SK-N-SH (cell line): ENCODE data around the gene BTBD16. TPM values are rescaled to one million over a fixed set of nuclear protein-coding genes. Genes with fewer than 3 reads are reported as not detected.

Source experiments
- CTCF ChIA-PET: fragments of 300-600, 350-600 bp; formaldehyde crosslinking; extraction: SDS; loops from one replicate; lab custom pipeline; 2021; lab: Yijun Ruan, JAX
- POLR2A ChIA-PET: fragments of 350-600 bp; sonication (Branson Sonifier 250); formaldehyde crosslinking; extraction: SDS; loops from one replicate; lab custom pipeline; 2020; ENCODE audit warnings: antibody characterized with exemption, inconsistent platforms; lab: Yijun Ruan, JAX
- DNase-seq: peaks from one replicate; pipeline ENCODE4 v3.0.0; 2012
- H2AFZ ChIP-seq: fragments of 200-600 bp; sonication (generic); 2 replicates; pipeline ENCODE4 v1.8.1; 2016; ENCODE audit warnings: antibody characterized with exemption, mild to moderate bottlenecking, low read depth
- H3F3A ChIP-seq: fragments of 200-600 bp; sonication (generic); replicated peaks from 2 replicates; pipeline ENCODE3; 2016; ENCODE audit warnings: antibody characterized with exemption, mild to moderate bottlenecking; ENCODE audit not compliant: insufficient read depth
- H3K27ac ChIP-seq, 2 experiments: fragments of 200-500 bp in 1 of 2; fragments of 200-600 bp in 1 of 2; sonication (Bioruptor generic) in 1 of 2; sonication (generic), shearing (Covaris generic) in 1 of 2; 2 replicates each; pipeline versions ENCODE4 v1.5.1 to v1.6.1; 2014 to 2016; ENCODE audit warnings: low read depth in 2 of 2, inconsistent platforms in 1 of 2, low read length in 1 of 2, mild to moderate bottlenecking in 1 of 2, mixed read lengths in 1 of 2
- H3K27me3 ChIP-seq: fragments of 200-600 bp; sonication (generic), shearing (Covaris generic); 2 replicates; pipeline ENCODE4 v1.6.1; 2016; ENCODE audit warnings: mixed run types; ENCODE audit not compliant: insufficient read depth
- H3K36me3 ChIP-seq, 2 experiments: fragments of 200-500 bp in 1 of 2; fragments of 200-600 bp in 1 of 2; sonication (Bioruptor generic) in 1 of 2; sonication (generic) in 1 of 2; replicated peaks in 1 of 2; 2 replicates each; pipeline versions ENCODE3 to v1.5.1; 2014 to 2016; ENCODE audit warnings: low read length in 1 of 2, mild to moderate bottlenecking in 1 of 2; ENCODE audit not compliant: insufficient read depth in 2 of 2, control insufficient read depth in 1 of 2
- H3K4me1 ChIP-seq, 2 experiments: fragments of 200-500 bp in 1 of 2; fragments of 200-600 bp in 1 of 2; sonication (Bioruptor generic) in 1 of 2; sonication (generic), shearing (Covaris generic) in 1 of 2; 2 replicates each; pipeline versions ENCODE4 v1.5.1 to v1.6.1; 2014 to 2016; ENCODE audit warnings: low read depth in 1 of 2, low read length in 1 of 2, mixed run types in 1 of 2; ENCODE audit not compliant: insufficient read depth in 2 of 2, control insufficient read depth in 1 of 2
- H3K4me2 ChIP-seq: fragments of 200-600 bp; sonication (generic), shearing (Covaris generic); 2 replicates; pipeline ENCODE4 v1.6.1; 2017; ENCODE audit warnings: mixed run types
- H3K4me3 ChIP-seq, 2 experiments: fragments of 200-500 bp in 1 of 2; fragments of 200-600 bp in 1 of 2; sonication (Bioruptor generic) in 1 of 2; sonication (generic), shearing (Covaris generic) in 1 of 2; 2 replicates each; pipeline versions ENCODE4 v1.5.1 to v1.8.1; 2014 to 2016; ENCODE audit warnings: low read depth in 2 of 2, inconsistent platforms in 1 of 2, low read length in 1 of 2, mild to moderate bottlenecking in 1 of 2, mixed read lengths in 1 of 2, moderate library complexity in 1 of 2
- H3K79me2 ChIP-seq: fragments of 200-600 bp; sonication (generic); 2 replicates; pipeline ENCODE4 v1.8.1; 2017; ENCODE audit warnings: mild to moderate bottlenecking; ENCODE audit not compliant: insufficient read depth
- H3K9ac ChIP-seq: fragments of 200-600 bp; sonication (generic); 2 replicates; pipeline ENCODE4 v1.6.1; 2017; ENCODE audit warnings: mixed run types
- H3K9me2 ChIP-seq: fragments of 200-600 bp; sonication (generic); 2 replicates; pipeline ENCODE4 v1.6.1; 2017; ENCODE audit warnings: mixed run types
- H3K9me3 ChIP-seq: fragments of 200-600 bp; sonication (generic); 2 replicates; pipeline ENCODE4 v1.6.1; 2017; ENCODE audit warnings: mixed run types, mild to moderate bottlenecking, moderate library complexity
- H4K20me1 ChIP-seq: fragments of 200-600 bp; sonication (generic); 2 replicates; pipeline ENCODE4 v1.6.1; 2017; ENCODE audit warnings: mild to moderate bottlenecking, mixed run types; ENCODE audit not compliant: insufficient read depth
- ELF1 ChIP-seq: IDR thresholded peaks from 2 replicates; pipeline ENCODE4 v1.4.0; 2012
- EP300 ChIP-seq, 2 experiments: IDR thresholded peaks; 2 replicates each; pipeline versions ENCODE4 v1.4.0 to v1.6.1; 2012; ENCODE audit warnings: borderline replicate concordance in 1 of 2, low read depth in 1 of 2, low read length in 1 of 2
- FOSL2 ChIP-seq: IDR thresholded peaks from 2 replicates; pipeline ENCODE4 v1.4.0; 2012; ENCODE audit warnings: low read depth, mild to moderate bottlenecking, moderate library complexity, borderline replicate concordance
- FOXJ3 ChIP-seq: sonication (generic); formaldehyde crosslinking; IDR thresholded peaks from 2 replicates; pipeline ENCODE4 v1.5.1; 2020; ENCODE audit warnings: mild to moderate bottlenecking, missing genetic modification reagents
- FOXM1 ChIP-seq: IDR thresholded peaks from 2 replicates; pipeline ENCODE4 v1.4.0; 2012; ENCODE audit warnings: low read depth, mild to moderate bottlenecking
- JUND ChIP-seq: IDR thresholded peaks from 2 replicates; pipeline ENCODE4 v1.4.0; 2012
- MXI1 ChIP-seq: IDR thresholded peaks from 2 replicates; pipeline ENCODE4 v1.6.1; 2012; ENCODE audit warnings: mild to moderate bottlenecking, low read depth, low read length, improper control_type of control experiment
- NFIC ChIP-seq: IDR thresholded peaks from 2 replicates; pipeline ENCODE4 v1.4.0; 2012; ENCODE audit warnings: borderline replicate concordance
- NRF1 ChIP-seq: IDR thresholded peaks from 2 replicates; pipeline ENCODE4 v1.6.1; 2012; ENCODE audit warnings: low read depth, mild to moderate bottlenecking, low read length
- POLR2AphosphoS5 ChIP-seq: IDR thresholded peaks from 2 replicates; pipeline ENCODE4 v1.6.1; 2012; ENCODE audit warnings: low read depth, low read length
- RAD21 ChIP-seq: IDR thresholded peaks from 2 replicates; pipeline ENCODE4 v1.6.1; 2012; ENCODE audit warnings: mild to moderate bottlenecking, low read length
- TAF1 ChIP-seq: IDR thresholded peaks from 2 replicates; pipeline ENCODE4 v1.6.1; 2012; ENCODE audit warnings: low read depth, mild to moderate bottlenecking, low read length, moderate library complexity, borderline replicate concordance
- WGBS: methylation state at CpG from one replicate; pipeline ENCODE4 v1.1.6; 2017; ENCODE audit warnings: low lambda C conversion rate; 5-methylcytosine and 5-hydroxymethylcytosine counted together
- polyA plus RNA-seq, 3 experiments: library from polyadenylated mRNA; depleted of rRNA; stranded (reverse); fragments of >200 nt; gene quantifications; 2 replicates each; pipeline ENCODE4 v1.2.3, GENCODE V29; 2012
- TF ChIP-seq, protein P1 (sequence below): IDR thresholded peaks from 2 replicates; pipeline ENCODE4 v1.4.0; 2012; ENCODE audit warnings: low read depth, borderline replicate concordance
- TF ChIP-seq, protein P2 (sequence below): fragments of 150-350 bp; IDR thresholded peaks from 2 replicates; pipeline ENCODE4 v1.6.1; 2017; ENCODE audit warnings: antibody characterized with exemption, low read length, low read depth, borderline replicate concordance
- TF ChIP-seq, protein P3 (sequence below): IDR thresholded peaks from 2 replicates; pipeline ENCODE4 v1.4.0; 2012; ENCODE audit warnings: low read depth, borderline replicate concordance
- TF ChIP-seq, protein P4 (sequence below): fragments of 150-350 bp; IDR thresholded peaks from 2 replicates; pipeline ENCODE4 v1.6.1; 2016; ENCODE audit warnings: mild to moderate bottlenecking, low read depth, low read length

BTBD16 gene
- polyA plus RNA-seq, 1 of the 3 experiments (the other 2 are of a cell fraction) = not detected

DNA sequence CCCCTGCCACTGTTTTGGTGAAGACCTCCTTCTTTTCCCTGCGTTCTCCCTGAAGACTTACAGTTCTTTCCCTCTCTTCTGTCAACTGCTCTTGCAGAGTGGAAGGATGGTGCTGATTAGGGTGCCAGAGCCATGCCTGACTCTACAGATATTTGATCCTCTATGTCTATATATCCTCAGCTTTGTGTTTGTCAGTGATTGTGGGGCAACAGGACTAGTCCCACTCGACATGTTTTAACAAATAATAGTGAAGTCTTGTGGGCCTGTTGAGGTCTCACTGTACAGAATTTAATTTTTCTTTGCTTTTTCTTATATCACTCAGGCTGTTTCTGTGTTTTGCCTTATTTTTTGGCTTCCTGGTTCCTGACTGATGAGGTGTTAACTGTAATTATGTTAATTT, 108.4 kb downstream of the BTBD16 start:
- Histone ChIP-seq H3K4me2 (no peak overlapping the region), H4K20me1 (peaks cover 14% of the 10 kb centered on the region; the same call in 1 of the 2 replicates), H3K79me2 (peaks cover 83% of the 10 kb centered on the region), H2AFZ (no peak overlapping the region), H3K27ac (no peak overlapping the region), H3F3A (no peaks in the 10 kb centered on the region), H3K36me3 (peaks cover 0 to 10% of the 10 kb centered on the region in 2 experiments), H3K9ac (no peak overlapping the region), H3K4me3 (no peak overlapping the region), H3K4me1 (peaks cover 0 to 5% of the 10 kb centered on the region in 2 experiments; a peak in 2 of 4 replicates), H3K9me3 (no peaks in the 10 kb centered on the region; the same call in 1 of the 2 replicates), H3K27me3 (no peaks in the 10 kb centered on the region), H3K9me2 (no peaks in the 10 kb centered on the region)
- ChIA-PET POLR2A (no interaction called here), CTCF (no interaction called here)
- DNase-seq = no peak
- TF ChIP-seq, protein P1, sequence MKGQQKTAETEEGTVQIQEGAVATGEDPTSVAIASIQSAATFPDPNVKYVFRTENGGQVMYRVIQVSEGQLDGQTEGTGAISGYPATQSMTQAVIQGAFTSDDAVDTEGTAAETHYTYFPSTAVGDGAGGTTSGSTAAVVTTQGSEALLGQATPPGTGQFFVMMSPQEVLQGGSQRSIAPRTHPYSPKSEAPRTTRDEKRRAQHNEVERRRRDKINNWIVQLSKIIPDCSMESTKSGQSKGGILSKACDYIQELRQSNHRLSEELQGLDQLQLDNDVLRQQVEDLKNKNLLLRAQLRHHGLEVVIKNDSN = no peak
- TF ChIP-seq JUND (no peak), MXI1 (no peak), TAF1 (no peak), NRF1 (no peak), FOSL2 (no peak), NFIC (no peak), FOXJ3 (no peak), POLR2AphosphoS5 (no peak), EP300 (IDR thresholded peaks at IDR 0.05; ENCODE audit: borderline replicate concordance in 1 of 2, low read depth in 1 of 2, low read length in 1 of 2) (no peak), ELF1 (no peak), FOXM1 (no peak), RAD21 (no peak)
- TF ChIP-seq, protein P2, sequence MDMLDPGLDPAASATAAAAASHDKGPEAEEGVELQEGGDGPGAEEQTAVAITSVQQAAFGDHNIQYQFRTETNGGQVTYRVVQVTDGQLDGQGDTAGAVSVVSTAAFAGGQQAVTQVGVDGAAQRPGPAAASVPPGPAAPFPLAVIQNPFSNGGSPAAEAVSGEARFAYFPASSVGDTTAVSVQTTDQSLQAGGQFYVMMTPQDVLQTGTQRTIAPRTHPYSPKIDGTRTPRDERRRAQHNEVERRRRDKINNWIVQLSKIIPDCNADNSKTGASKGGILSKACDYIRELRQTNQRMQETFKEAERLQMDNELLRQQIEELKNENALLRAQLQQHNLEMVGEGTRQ = no peak
- TF ChIP-seq, protein P3, sequence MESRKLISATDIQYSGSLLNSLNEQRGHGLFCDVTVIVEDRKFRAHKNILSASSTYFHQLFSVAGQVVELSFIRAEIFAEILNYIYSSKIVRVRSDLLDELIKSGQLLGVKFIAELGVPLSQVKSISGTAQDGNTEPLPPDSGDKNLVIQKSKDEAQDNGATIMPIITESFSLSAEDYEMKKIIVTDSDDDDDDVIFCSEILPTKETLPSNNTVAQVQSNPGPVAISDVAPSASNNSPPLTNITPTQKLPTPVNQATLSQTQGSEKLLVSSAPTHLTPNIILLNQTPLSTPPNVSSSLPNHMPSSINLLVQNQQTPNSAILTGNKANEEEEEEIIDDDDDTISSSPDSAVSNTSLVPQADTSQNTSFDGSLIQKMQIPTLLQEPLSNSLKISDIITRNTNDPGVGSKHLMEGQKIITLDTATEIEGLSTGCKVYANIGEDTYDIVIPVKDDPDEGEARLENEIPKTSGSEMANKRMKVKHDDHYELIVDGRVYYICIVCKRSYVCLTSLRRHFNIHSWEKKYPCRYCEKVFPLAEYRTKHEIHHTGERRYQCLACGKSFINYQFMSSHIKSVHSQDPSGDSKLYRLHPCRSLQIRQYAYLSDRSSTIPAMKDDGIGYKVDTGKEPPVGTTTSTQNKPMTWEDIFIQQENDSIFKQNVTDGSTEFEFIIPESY = no peak
- TF ChIP-seq, protein P4, sequence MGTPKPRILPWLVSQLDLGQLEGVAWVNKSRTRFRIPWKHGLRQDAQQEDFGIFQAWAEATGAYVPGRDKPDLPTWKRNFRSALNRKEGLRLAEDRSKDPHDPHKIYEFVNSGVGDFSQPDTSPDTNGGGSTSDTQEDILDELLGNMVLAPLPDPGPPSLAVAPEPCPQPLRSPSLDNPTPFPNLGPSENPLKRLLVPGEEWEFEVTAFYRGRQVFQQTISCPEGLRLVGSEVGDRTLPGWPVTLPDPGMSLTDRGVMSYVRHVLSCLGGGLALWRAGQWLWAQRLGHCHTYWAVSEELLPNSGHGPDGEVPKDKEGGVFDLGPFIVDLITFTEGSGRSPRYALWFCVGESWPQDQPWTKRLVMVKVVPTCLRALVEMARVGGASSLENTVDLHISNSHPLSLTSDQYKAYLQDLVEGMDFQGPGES = no peak
- 91% methylated on average over 2 of the region's 2 CpGs for WGBS
